Measurements from ENCODE around the gene LSAMP.

DNA sequence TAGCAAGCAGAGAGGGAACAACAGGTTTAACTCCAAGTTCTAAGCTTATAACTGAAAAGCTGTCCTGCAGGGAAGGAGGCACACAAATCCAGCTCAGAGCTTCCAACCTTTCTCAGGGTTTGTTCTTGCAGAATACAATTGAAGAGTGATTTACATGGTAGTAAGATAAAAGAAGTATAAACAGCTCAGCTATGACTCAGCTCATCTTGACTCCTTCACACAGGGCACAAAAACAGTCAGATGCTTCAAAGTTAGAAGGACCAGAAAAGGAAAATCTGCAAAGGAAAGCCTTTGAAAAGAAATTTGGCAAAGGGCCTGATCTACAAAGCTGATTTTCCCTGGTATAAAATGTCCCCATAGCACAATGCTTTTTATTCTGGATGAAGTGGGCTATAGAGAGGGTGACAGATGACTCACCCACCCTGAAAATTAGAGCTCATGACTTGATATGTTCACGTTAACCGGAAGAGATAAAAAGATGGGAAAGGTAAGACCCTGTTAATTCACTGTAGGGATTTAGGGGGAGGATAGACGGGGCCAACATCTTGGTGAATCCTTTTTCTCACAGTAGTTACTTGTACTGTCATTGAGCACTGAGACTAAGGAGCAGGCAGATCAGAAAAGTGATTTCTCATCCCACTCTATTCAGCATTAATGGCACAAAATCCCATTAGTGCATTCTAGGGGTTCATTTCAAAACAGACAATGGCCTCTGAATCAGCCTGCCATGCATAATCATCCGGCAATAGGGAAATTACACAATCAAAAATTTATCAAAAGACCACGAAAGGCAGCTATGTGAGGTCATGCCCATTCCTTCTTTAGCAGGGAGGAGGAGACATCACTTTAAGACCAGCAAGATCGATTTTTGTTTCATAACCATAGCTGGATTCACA lies 678.5 kb downstream of the LSAMP start:
- TF ChIP-seq, protein P1, sequence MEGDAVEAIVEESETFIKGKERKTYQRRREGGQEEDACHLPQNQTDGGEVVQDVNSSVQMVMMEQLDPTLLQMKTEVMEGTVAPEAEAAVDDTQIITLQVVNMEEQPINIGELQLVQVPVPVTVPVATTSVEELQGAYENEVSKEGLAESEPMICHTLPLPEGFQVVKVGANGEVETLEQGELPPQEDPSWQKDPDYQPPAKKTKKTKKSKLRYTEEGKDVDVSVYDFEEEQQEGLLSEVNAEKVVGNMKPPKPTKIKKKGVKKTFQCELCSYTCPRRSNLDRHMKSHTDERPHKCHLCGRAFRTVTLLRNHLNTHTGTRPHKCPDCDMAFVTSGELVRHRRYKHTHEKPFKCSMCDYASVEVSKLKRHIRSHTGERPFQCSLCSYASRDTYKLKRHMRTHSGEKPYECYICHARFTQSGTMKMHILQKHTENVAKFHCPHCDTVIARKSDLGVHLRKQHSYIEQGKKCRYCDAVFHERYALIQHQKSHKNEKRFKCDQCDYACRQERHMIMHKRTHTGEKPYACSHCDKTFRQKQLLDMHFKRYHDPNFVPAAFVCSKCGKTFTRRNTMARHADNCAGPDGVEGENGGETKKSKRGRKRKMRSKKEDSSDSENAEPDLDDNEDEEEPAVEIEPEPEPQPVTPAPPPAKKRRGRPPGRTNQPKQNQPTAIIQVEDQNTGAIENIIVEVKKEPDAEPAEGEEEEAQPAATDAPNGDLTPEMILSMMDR (IDR thresholded peaks at IDR 0.05; ENCODE audit: low read depth, low read length) = no peak
- no peak for TF ChIP-seq EZH2phosphoT487 (IDR thresholded peaks at IDR 0.05; ENCODE audit: low read depth)
